GM21390 (cell line): ENCODE results near the gene MTG2.
A peak's percentile ranks its signal among the peaks of the same experiment; 100 is the strongest.

Experiments
- ATAC-seq: cut with Tn5 transposase; IDR thresholded peaks from one replicate; pipeline ENCODE4 v1.9.1; 2021; ENCODE audit not compliant: unreplicated experiment

The MTG2 gene

DNA sequence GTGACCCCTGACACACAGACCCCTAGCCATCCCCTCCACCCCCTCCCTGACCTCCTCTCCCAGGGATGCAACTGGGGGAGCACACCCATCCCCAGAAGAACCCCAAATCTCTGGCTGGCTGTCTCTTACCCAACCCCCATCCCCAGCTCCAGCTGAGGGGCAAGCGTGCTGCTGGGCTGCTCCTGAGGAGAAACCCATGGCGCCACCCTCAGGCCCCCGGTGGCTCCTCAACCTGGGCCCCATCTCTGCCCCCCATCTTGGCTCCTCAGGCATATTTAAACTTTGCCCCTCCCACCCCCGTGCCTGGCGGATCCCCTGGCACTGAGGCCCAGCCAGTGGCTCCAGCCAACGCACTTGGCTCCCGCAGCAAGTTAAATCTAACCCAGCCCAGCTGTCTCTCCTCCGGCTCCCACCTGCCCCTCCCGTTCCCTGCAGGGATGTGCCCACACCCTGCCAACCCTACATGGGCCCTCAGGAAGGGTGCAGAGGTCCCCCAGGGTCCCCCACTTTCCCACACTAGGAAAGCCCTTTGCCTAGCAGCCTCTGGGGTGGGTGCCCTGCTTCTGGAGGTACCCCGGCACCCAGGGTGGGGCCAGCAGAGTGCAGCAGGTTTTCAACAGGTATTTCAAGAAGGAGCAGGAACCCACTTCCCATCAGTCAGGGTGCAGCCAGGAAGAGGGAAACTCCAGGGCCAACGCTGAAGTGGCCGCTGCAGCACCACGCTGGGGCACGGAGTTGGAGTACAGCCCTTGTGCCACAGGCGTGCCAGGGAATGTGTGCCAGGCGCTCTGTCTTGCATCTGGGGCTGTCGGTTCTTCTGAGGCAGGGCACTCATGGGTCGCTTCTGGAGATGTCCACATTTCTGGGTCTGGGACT, 50.2 kb downstream of the MTG2 start:
- ATAC-seq: no peak

DNA sequence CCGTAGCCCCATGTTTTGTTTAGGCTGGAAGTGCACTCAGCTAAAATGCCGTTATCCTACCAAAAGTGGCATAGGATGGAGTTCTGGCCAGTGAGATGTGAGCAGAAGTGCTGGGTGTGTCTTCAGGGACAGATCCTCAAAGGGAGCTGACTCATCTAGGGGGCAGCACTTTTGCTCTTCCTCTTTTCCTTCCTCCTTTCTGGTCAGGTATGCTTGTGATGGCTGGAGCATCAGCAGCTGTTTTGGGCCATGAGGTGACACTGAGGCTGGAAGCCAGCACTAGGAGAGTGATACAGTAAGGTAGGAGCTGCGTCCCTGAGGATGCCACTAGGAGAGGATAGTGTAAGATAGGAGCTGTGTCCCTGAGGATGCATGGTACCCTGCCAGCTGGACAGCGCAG, 50.9 kb downstream of the MTG2 start:
- no peak for ATAC-seq

DNA sequence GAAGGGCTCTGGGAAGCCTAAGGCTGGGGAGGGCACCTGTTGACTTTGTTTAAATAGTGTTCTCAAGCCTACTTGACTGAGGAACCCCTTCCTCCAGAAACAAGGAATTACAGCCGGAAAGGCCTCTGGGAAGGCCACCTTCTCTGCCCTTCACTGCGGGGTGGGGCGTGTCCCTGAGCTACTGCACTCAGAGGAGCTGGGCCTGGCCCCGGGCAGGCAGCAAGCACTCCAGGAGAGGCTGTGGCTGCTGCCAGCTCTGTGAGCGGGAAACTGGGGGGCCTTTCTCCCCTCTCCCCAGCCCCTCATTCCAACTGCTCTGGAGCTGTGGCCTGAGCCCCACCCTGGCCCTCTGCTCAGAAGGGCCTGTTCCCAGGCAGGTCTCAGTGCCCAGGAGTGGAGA, 51.5 kb downstream of the MTG2 start:
- no peak for ATAC-seq

DNA sequence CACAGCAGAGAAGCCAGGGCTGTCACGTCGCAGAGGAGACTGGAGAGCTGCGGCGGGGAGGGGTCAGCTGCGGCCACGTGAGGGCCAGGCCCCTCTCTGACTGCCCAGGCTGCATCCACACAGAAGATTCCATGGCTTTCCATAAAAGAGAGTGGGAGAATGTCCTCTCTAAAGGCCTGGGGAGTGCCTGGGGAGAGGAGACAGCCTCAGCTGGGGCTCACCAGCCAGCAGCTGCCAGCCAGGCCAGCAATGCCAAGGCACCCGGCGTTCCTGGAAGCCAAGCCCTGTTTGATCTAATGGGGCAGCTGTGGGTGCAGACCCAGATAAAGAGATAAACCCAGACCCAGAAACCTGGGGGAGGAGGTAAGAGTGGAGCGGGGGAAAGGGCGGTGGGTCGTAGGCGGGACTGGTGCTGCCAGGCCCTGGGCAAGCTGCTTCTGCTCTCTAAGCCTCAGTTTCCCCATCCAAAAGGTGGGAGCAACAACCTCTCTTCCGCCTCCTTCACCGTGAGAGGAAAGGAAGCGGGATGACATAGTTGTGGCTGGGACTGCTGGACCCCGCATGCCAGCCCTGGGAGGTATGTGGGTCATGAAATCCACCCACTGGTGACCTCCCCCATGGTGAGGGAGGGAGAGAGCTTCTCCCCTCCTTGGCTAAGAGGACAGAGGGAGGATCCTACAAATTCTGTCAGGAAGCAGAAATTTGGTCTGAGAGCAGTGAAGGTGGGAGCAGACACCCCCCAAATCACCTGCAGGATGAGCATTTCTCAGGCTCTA, 52.4 kb downstream of the MTG2 start:
- no peak for ATAC-seq

DNA sequence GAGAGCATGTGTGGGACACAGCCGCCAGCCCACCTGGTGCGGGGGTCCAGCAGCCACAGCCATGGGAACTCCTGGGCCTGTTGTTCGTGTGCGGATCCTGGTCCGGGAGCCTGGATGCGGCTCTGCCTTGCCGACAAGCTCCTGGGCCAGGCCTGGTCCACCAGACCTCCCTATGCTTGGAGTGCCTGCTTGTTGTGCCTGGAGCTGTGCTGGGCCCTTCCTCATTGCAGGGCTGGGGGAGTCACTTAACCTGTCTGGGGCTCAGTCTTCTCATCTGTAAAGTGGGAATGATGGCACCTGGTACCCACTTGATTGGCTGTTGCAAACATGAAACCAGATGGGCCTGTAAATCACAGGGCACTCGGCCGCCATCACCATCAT, 52.9 kb downstream of the MTG2 start:
- no peak for ATAC-seq

DNA sequence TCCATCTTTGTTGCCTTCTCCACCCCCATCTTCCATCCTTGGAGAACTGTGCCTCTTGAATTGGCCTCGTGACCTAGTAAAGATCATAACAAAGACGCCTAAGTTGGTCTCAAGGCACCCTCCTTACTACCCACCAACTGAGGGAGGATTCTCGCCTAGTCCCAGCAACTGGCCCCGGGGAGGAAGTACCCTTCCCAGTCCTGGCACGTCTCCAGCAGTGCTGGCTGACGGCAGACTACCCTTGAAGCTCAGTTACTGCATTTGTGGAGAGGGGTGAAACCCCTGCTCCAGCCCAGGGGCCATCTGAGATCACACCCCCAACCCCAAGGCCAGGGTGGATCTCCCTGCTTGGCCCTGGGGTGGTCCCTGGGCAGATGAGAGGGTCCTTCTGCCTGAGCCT, 53.4 kb downstream of the MTG2 start:
- ATAC-seq: no peak

DNA sequence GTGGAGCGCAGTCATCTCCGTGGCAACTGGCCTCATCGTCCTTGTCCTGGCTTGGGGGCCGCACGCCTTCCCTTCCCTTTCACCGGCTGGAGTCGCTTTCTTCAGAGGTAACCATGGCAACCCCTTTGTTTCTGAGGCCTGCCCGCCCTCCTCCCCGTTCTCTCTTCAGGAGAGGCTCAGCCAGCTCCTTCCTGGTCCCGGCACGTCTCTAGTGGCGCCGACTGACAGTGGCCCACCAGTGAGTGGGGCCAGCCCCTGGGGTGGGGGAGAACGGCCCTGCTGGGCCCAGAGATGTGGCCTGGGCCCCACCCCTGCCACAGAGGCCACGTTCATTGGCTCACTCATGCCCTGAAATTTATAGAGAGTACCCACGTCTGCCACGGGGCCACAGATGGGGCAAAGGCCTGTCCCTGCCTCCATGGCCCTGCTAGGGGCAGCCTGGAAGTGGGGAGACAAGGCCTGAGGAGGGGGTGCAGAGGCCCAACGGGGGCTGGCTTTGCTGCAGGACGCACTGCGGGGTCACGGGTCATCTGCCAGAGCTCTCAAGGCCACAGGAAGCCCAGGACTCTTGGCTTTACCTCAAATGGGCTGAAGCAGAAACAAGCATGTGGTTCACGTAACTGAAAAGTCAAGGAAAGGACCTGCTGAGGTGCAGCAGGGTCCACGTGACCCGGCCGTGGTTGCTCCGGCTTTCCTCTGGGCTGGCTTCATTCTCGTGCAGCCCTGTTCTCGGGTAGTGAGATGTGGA, 54.1 kb downstream of the MTG2 start:
- no peak for ATAC-seq

DNA sequence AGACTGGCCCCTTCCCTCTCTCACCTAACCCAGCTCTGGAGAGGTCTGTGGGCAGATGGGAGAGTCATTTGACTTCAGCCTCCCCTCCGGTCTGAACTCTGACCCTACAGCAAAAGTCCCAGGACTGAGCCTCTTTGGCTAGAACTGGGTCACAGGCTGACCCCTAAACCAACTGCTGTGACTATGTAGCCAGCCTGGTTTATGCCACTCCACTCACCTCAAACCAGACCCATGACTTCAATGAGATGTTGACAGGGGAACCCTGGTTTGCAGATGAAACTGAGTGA, 54.6 kb downstream of the MTG2 start:
- no peak for ATAC-seq

DNA sequence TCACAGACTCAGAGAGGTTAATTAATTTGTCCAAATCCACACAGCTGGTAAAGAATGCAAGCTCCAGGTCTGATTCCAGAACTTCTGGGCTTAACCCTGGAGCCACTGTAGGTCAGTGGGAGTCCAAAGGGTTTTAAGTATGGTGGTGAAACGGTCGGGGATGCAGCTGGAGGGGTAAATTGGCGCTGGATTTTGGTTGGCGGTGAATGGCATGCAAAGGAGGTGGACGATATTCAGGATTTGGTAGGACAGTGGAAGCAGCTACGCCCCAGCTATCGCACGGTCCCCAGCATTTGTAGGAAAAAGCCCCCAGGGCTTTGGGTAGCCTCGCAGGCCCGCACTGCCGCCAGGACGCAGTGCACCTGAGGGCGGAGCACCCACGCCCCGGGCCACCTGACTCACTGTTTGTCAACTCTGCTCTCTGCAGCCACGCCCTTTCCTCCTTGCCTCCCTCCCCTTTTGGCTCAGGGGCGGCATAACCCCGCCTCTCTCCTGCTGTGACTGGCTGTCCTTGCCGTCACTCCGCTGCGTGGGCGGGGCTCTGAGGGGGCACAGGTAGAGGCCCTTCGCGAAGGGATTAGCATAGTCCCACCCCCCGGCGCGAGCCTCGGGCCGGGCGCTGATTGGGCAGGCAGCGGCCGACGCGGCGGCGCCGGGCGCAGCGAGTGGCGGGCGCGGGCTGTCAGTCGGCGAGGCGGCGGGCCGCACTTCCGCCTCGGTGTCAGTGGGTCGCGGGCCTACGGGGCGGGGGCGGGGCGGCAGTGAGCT, 55.2 kb downstream of the MTG2 start, which contains the start of gene OSBPL2:
Gene OSBPL2 (plus strand): TSS at position 721 of the 768 bp plus-strand sequence. CDS start 17,664 bp downstream, outside the sequence.
- peak; percentile 98 for ATAC-seq

DNA sequence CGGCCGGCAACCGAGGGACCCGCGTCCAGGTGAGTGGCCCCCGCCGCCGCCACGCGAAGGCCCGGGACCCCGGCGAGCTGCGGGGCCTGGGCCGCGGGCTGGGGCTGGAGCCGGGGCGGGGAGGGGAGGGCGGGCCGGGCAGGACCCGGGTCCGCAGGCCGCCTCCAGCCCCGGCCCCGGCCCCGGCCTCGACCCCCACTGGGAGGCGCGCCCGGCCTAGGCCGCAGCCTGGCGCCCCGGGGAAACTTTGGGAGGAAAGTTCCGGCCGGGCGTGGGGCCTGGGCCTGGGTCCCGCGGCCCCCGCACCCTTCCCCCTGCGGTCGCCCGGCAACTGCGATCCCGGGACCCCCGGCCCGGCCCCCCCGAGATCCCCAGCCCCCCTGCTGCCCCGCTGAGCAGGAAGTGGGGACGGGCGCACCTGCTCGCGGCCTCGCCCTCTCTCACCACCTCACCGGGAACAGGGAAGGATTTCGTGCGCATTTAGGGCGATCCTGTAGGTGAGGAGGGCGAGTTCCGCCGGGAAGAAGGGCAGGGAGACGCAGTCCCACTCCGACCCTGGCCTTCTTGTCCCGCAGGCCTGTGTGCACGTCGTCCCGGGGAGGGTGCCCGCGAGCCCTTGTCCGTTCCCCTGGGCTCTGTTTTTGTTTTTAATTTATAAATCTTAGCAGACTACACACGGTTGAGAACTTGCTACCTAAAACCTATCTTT, 55.9 kb downstream of the MTG2 start:
- peak; percentile 5 for ATAC-seq

DNA sequence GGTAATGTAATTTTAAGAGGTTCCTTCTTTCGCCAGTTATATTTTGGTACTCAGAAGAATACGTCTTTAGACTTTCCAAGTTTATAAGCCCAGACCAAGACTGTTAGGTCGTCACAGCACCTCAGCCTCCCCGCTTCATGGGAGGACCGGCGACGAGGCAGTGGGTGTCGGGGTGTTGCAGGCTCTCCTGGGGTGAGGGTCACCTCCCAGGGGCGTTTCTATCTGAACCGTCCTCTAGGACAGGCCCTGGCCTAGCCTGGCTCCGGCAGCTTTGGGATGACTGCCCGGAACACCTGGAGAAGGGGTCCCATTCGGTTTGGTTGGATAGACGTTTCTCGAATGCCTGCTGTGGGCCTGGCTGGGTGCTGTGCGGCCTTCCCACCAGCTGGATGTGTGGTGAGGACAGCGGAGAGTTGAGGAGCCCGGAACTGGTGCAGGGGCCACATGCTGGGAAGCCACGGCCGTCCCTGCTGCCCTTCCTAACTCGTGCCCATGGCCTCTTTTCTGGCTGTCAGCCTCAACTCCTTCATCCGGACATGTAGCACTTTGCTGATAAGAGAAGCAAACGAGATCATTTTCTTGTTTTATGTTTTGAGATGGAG, 56.6 kb downstream of the MTG2 start:
- ATAC-seq: no peak

DNA sequence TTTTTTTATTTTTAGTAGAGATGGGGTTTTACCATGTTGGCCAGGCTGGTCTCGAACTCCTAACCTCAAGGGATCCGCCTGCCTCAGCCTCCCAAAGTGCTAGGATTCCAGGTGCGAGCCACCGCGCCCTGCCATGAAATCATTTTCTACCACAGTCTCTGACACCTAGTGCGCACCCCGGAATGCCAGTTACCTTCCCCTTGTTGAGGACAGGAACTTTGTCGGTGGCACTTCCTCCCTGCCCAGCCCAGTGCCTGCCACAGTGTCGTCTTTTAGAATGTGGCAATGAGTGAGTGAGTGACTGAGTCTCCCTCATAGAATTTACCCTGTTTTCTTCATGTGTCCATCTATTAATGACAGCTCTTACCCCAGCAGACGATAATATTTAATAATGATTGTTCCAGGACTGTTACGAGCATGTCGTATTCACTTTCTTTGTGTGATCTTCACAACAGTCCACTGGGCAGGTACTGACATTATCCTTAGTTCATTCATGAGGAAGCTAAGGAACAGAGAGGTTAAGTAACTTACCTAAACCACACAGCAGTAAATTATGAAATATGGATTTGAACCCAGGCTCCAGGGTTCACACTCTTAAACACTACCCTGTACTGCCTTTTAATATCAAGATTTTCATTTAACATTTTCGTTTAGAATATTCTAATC, 57.3 kb downstream of the MTG2 start:
- ATAC-seq: no peak

DNA sequence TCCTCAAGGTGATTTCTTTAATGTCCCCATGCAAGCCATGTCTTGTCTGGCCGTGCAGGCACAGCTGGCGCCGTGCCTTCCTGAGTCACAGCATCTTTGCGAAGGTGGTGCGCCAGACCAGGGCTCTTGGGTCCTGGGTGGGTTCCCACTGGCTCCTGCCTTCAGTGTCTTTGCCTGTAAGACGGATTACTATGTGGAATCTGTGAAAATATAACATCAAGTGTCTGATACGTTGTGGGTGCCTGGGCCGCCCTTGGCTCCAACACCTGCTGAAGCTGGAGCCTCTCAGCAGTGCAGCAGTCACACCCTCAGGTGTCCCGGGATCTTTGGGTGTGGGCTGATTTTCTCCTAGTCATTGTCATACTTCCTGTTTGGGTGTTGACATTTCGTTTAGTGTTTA, 58.7 kb downstream of the MTG2 start:
- no peak for ATAC-seq

DNA sequence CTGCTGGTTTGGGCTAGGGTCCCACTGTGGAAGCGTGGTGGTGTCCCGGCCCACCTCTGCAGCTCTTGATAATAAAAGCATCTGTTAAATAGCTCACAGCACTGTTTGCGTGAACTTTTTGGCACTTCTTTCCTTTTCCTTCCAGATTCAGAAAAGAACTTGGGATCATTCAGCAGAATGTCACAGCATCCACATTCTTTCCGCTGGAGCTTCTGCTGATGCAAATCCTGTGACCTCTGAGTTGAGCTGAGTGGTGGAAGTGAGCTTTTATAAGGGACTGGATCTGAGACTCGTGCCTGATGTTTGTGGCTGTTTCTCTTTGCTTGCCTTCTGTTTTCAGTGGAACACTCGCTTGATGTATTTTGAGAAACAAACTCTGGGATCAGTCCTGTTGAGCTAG, 59.3 kb downstream of the MTG2 start:
- no peak for ATAC-seq

DNA sequence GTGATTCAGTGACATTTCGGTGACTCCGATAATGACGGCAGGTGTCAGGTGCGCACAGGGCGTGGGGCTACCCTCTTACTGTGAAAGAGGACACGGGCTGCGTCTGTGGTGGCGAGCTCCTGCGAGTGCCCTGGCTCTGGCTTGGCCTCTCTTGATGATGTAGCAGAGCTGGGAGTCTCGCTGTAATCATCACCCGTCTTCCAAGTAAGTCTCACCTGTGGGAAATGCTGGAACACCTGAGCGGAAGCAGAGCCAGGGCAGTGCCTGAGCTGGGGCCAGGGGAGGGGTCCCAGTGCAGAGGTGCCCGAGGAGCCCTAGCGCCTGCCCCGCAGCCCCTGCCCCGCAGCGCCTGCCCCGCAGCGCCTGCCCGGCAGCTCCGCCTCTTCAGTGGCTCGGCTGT, 60.3 kb downstream of the MTG2 start:
- no peak for ATAC-seq

DNA sequence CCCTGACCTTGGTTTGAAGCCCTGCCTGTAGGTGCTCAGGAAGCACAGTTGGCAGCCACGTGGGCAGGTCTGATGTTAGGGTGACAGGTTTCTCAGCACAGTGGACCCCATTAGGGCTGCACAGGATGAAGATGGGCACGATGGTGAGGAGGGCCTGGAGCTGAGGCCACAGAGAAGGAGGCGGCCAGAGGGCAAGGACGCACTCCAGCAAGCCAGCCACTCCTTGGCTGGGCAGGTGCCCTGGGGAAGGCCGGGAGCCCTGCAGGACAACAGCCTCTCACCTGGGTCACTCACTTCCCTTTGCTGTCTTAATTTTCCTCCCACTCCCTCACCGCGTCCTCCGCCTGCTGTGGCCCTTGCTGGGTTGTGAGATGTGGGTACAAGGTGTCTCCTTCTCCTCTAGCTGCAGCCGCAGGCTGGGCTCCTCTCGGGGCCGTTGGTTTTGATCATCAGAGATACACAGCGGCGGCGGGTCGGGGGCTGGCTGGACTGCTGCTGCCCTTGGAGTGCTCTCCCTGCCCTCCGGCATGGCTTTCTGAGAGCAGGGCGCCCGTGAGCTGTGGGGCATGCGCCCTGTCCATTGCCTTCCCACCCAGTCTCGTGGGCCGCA, 61.2 kb downstream of the MTG2 start:
- ATAC-seq: no peak

DNA sequence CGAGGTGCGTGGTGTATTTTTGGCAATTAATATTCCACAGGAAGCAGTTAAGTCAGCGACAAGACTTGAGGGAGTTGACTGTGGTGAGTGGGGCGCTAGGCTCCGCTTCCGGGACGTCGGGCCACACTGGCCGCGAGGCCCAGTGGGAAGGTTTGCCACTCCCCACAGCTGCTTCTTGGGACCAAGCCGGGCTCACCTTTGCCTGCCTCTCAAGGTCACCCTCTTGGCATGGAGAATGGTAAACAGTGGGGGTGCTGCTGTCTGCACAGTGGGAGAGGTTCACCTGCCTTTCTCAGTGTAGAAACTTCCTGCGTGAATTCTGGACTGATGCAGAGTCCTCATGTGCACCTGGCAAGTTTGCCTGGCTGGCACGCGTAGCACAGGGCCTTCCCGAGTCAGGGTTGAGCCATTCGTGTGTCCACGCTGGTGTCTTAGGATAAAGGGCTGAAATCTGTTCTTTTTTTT, 61.8 kb downstream of the MTG2 start:
- ATAC-seq: no peak

DNA sequence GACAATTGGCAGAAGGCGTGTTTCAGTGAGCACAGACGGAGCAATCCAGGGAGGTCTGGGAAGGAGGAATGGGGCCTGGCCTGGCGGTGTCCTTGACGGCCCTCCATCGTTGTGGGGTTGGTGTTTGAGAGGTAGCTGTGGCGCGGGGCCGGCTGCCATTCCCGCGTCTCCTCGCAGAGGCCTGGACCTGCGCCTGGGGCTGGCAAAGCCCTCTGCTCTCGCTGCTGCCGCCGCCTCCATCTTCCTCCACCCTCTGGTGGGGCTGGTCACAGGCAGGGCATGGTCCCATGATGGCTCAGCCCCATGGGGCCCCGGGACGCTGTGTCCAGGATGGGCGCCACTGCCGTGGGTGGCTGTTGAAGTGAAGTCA, 63.1 kb downstream of the MTG2 start:
- no peak for ATAC-seq

DNA sequence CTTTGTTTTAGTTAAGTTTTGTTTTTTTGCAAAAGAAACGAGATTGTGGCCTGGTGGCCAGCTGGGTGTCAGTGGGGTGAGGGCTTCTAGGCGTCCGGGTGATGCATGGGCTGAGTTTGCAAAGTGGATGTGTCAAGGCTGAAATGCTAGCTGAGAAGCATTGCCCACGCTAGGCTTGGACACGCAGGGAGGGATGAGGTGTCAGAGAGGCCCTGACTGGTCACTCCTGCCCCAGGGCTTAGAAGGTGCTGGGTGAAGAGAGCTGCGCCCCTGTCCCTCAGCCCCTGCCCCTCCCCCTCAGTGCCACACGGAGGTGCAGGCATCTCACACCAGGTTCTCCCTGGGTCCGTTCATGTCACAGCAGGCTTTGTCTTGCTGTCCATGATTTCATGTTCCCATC, 63.6 kb downstream of the MTG2 start:
- no peak for ATAC-seq
